Endothelial cell of umbilical vein (primary cell): ENCODE data around the gene ANKRD63. TPM values are rescaled to one million over a fixed set of nuclear protein-coding genes. Genes with fewer than 3 reads are reported as not detected.

Source experiments
- BruUV-seq: library from RNA; stranded (reverse); fragments of 400-500 nt; replicated peaks from 2 replicates; lab custom pipeline; 2021; lab: Mats Ljungman, UMichigan
- CTCF ChIA-PET: fragments of 300-600, 350-600 bp; sonication (Branson Sonifier 250); formaldehyde crosslinking; loops from one replicate; lab custom pipeline; 2021; ENCODE audit warnings: antibody characterized with exemption, inconsistent platforms; lab: Charles Lee
- POLR2A ChIA-PET: fragments of 300-600, 350-600 bp; sonication (Branson Sonifier 250); formaldehyde crosslinking; loops from one replicate; lab custom pipeline; 2021; ENCODE audit warnings: antibody characterized with exemption, inconsistent platforms; lab: Charles Lee
- DNase-seq: peaks from one replicate; pipeline ENCODE4 v3.0.0-alpha.2; 2011; ENCODE audit warnings: low read depth, low spot score
- FAIRE-seq: peaks from 2 replicates; lab custom pipeline; 2011; peaks lifted over from hg19 to GRCh38; lab: Jason Lieb, UNC
- H2AFZ ChIP-seq: 2 replicates; pipeline ENCODE4 v1.6.0; 2012; ENCODE audit warnings: low read depth, low read length, control low read depth, inconsistent platforms
- H3K27ac ChIP-seq: 2 replicates; pipeline ENCODE4 v1.5.1; 2011; ENCODE audit warnings: low read depth, mild to moderate bottlenecking, control low read depth, low read length, moderate library complexity; ENCODE audit not compliant: insufficient read depth
- H3K27me3 ChIP-seq, 2 experiments: 2 replicates each; pipeline versions ENCODE4 v1.6.0 to v1.6.1; 2011; ENCODE audit warnings: low read length in 2 of 2, mixed read lengths in 1 of 2; ENCODE audit not compliant: control insufficient read depth in 2 of 2, insufficient read depth in 2 of 2
- H3K36me3 ChIP-seq, 2 experiments: 2 replicates in 1 of 2; 3 replicates in 1 of 2; pipeline ENCODE4 v1.5.1; 2011; ENCODE audit warnings: low read length in 2 of 2, mild to moderate bottlenecking in 1 of 2, moderate library complexity in 1 of 2; ENCODE audit not compliant: control insufficient read depth in 2 of 2, insufficient read depth in 2 of 2; ENCODE audit errors: extremely low read depth in 1 of 2
- H3K4me1 ChIP-seq: 3 replicates; pipeline ENCODE4 v1.5.1; 2011; ENCODE audit warnings: mild to moderate bottlenecking, low read length; ENCODE audit not compliant: control insufficient read depth, insufficient read depth; ENCODE audit errors: extremely low read depth
- H3K4me2 ChIP-seq: 2 replicates; pipeline ENCODE4 v1.6.1; 2011; ENCODE audit warnings: low read length, control low read depth, mixed read lengths; ENCODE audit not compliant: insufficient read depth
- H3K4me3 ChIP-seq, 3 experiments: fragments of 200-600 bp in 1 of 3; sonication (generic), shearing (Covaris generic) in 1 of 3; replicated peaks in 1 of 3; 2 replicates each; pipeline ENCODE4 v1.5.1; 2011 to 2016; ENCODE audit warnings: control low read depth in 3 of 3, low read length in 3 of 3, mild to moderate bottlenecking in 2 of 3, inconsistent platforms in 1 of 3, low read depth in 1 of 3, moderate library complexity in 1 of 3; ENCODE audit not compliant: insufficient read depth in 1 of 3
- H3K79me2 ChIP-seq: 2 replicates; pipeline ENCODE4 v1.6.0; 2012; ENCODE audit warnings: low read length, inconsistent platforms; ENCODE audit not compliant: control insufficient read depth, insufficient read depth
- H3K9ac ChIP-seq: replicated peaks from 2 replicates; pipeline ENCODE3; 2011; ENCODE audit warnings: low read length, control low read depth; ENCODE audit not compliant: insufficient read depth; ENCODE audit errors: extremely low read depth
- H3K9me1 ChIP-seq: replicated peaks from 3 replicates; pipeline ENCODE4 v1.6.0; 2011; ENCODE audit warnings: mild to moderate bottlenecking, low read length; ENCODE audit not compliant: control insufficient read depth, insufficient read depth; ENCODE audit errors: extremely low read depth
- H3K9me3 ChIP-seq: replicated peaks from 2 replicates; pipeline ENCODE4 v1.5.1; 2012; ENCODE audit warnings: low read length, inconsistent platforms; ENCODE audit not compliant: control insufficient read depth, insufficient read depth
- H4K20me1 ChIP-seq: replicated peaks from 2 replicates; pipeline ENCODE3; 2011; ENCODE audit warnings: mild to moderate bottlenecking, low read length; ENCODE audit not compliant: control insufficient read depth, insufficient read depth; ENCODE audit errors: extremely low read depth
- EZH2 ChIP-seq: IDR thresholded peaks from 2 replicates; pipeline ENCODE4 v1.6.1; 2012; ENCODE audit warnings: borderline replicate concordance, low read depth, mild to moderate bottlenecking, moderate library complexity, low read length, inconsistent platforms; ENCODE audit not compliant: severe bottlenecking
- FOS ChIP-seq: IDR thresholded peaks from 2 replicates; pipeline ENCODE4 v1.6.1; 2011; ENCODE audit warnings: mild to moderate bottlenecking, low read length, moderate library complexity, borderline replicate concordance; ENCODE audit not compliant: insufficient read depth
- GATA2 ChIP-seq: IDR thresholded peaks from 2 replicates; pipeline ENCODE4 v1.7.0; 2011; ENCODE audit warnings: low read depth, mild to moderate bottlenecking, moderate library complexity, mixed read lengths, low read length; ENCODE audit not compliant: insufficient read length, insufficient read depth
- JUN ChIP-seq: IDR thresholded peaks from 2 replicates; pipeline ENCODE4 v1.6.1; 2011; ENCODE audit warnings: borderline replicate concordance, low read depth; ENCODE audit not compliant: insufficient read length, insufficient read depth
- MAX ChIP-seq: IDR thresholded peaks from 2 replicates; pipeline ENCODE4 v1.6.1; 2011; ENCODE audit not compliant: insufficient read depth, insufficient read length
- MYC ChIP-seq: IDR thresholded peaks from one replicate; pipeline ENCODE4 v1.6.1; 2011; ENCODE audit warnings: mild to moderate bottlenecking, low read depth, low read length
- POLR2A ChIP-seq: IDR thresholded peaks from 2 replicates; pipeline ENCODE4 v1.6.1; 2012; ENCODE audit warnings: low read depth, mild to moderate bottlenecking, control low read depth, low read length
- POLR2AphosphoS5 ChIP-seq: IDR thresholded peaks from 2 replicates; pipeline ENCODE4 v1.6.1; 2012; ENCODE audit warnings: low read depth, mild to moderate bottlenecking, control low read depth, low read length, moderate library complexity; ENCODE audit not compliant: insufficient read depth
- dilution Hi-C: fragments of 300-500 bp; cut with MboI; formaldehyde crosslinking; loops from one replicate; pipeline ENCODE4 v1.15.0; 2019; ENCODE audit warnings: low sequenced_read_pairs; ENCODE audit not compliant: extremely low pct_ligation_motif_present
- intact Hi-C: fragments of 100-400 bp; cut with micrococcal nuclease; formaldehyde crosslinking; loops from one replicate; pipeline ENCODE4 v1.10.0; 2022
- polyA plus RNA-seq, 4 experiments: library from polyadenylated mRNA; depleted of rRNA in 3 of 4; stranded (reverse) in 3 of 4; unstranded in 1 of 4; fragments of >200 nt; gene quantifications; 2 replicates each; pipeline versions ENCODE4 v1.2.1 to v1.2.3, GENCODE V29; 2011 to 2012; ENCODE audit warnings: missing spikeins in 1 of 4
- total RNA-seq: library from RNA; stranded (reverse); gene quantifications from 2 replicates; pipeline ENCODE4 v1.2.3, GENCODE V29; 2021
- TF ChIP-seq, protein P1 (sequence below), 2 donors: IDR thresholded peaks; 1 replicate in 1 of 2; 2 replicates in 1 of 2; pipeline ENCODE4 v1.5.1; 2011; ENCODE audit warnings: low read length in 2 of 2, mild to moderate bottlenecking in 2 of 2, moderate library complexity in 2 of 2, control low read depth in 1 of 2, inconsistent platforms in 1 of 2, low read depth in 1 of 2; ENCODE audit not compliant: insufficient read depth in 1 of 2; ENCODE audit errors: extremely low read depth in 1 of 2

Gene ANKRD63
- total and polyA plus RNA-seq, 2 donors (not counting 3 experiments of a cell fraction or from before 2014, with no cell fraction given), result not detected

DNA sequence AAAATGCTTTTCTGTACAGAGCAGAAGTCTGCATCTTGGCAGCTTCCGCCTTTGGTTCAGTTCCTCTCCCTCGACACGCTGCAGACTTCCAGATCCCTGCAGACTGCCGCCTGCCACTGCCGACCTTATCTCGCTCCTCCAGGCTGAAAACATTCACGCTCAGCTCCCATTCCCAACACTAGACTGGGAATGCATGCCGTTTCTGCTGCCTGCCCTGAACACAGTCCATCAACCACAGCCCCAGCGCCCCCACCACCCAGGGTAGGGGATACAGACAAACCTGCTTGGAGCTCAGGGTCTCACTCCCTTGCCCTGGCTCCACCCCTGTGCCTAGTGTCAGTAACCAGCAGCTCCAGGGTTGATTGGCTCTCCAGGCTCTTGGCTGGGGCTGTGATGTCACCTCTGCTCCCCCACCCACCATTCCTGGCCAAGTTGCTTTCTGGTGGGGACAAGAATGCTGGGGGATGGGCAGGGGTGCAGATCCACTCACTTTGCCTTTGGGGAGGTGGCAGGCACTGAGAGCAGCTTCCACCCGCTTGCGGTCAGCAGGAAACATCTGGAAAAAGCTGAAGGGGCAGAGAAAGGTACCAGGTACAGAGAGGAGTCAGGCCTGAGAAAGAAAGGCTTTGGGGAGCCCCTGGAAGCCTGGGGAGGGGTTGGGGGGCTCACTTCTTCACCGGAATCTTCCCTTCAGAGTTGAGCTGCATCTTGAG lies 18.8 kb upstream of the ANKRD63 start:
- ChIA-PET CTCF (interaction anchor here (1.0 to 3.9 kb wide), 6 partner anchors 8 to 27 kb away, joined by 3 to 32 read pairs (median 10); no protein-coding TSS in a partner anchor), POLR2A (no interaction called here)
- Histone ChIP-seq H3K9me3 (no peaks in the 10 kb centered on the region), H4K20me1 (no peaks in the 10 kb centered on the region), H3K9me1 (no peaks in the 10 kb centered on the region), H3K9ac (no peak overlapping the region), H3K27me3 (peaks cover 5 to 11% of the 10 kb centered on the region in 2 experiments), H3K4me3 (no peak overlapping the region), H3K4me2 (no peak overlapping the region), H2AFZ (no peak overlapping the region), H3K36me3 (no peaks in the 10 kb centered on the region), H3K4me1 (no peaks in the 10 kb centered on the region), H3K27ac (no peak overlapping the region), H3K79me2 (no peaks in the 10 kb centered on the region)
- TF ChIP-seq MAX (no peak), MYC (no peak), EZH2 (no peak), GATA2 (no peak), JUN (no peak), POLR2AphosphoS5 (no peak), FOS (no peak), POLR2A (no peak)
- TF ChIP-seq, protein P1, sequence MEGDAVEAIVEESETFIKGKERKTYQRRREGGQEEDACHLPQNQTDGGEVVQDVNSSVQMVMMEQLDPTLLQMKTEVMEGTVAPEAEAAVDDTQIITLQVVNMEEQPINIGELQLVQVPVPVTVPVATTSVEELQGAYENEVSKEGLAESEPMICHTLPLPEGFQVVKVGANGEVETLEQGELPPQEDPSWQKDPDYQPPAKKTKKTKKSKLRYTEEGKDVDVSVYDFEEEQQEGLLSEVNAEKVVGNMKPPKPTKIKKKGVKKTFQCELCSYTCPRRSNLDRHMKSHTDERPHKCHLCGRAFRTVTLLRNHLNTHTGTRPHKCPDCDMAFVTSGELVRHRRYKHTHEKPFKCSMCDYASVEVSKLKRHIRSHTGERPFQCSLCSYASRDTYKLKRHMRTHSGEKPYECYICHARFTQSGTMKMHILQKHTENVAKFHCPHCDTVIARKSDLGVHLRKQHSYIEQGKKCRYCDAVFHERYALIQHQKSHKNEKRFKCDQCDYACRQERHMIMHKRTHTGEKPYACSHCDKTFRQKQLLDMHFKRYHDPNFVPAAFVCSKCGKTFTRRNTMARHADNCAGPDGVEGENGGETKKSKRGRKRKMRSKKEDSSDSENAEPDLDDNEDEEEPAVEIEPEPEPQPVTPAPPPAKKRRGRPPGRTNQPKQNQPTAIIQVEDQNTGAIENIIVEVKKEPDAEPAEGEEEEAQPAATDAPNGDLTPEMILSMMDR (IDR thresholded peaks at IDR 0.05; ENCODE audit: extremely low read depth in 1 of 2, insufficient read depth in 1 of 2, low read depth in 1 of 2, low read length in 2 of 2), result no peak
- BruUV-seq, result no TSS peak
- DNase-seq, result no peak
- FAIRE-seq, result no peak
- dilution Hi-C loops (no loop called here), intact Hi-C loops (no loop called here)
